Measurements from ENCODE around the gene ARHGAP4.

The ARHGAP4 gene

GRCh38 chrX:153924149-153924861 is 1.8 kb downstream of the ARHGAP4 start:
- no peak for DNase-seq

- DNase-seq: no peak
Measured at GRCh38 chrX:153922932-153923857, 2.9 kb downstream of the ARHGAP4 start.

- no peak for DNase-seq
Measured at GRCh38 chrX:153921511-153922446, 4.3 kb downstream of the ARHGAP4 start.

- no peak for DNase-seq
Measured at GRCh38 chrX:153921070-153921469, 5.0 kb downstream of the ARHGAP4 start.

GRCh38 chrX:153920546-153920945 is 5.5 kb downstream of the ARHGAP4 start:
- DNase-seq: no peak

GRCh38 chrX:153919281-153919680 is 6.8 kb downstream of the ARHGAP4 start:
- no peak for DNase-seq

GRCh38 chrX:153917869-153918268 is 8.2 kb downstream of the ARHGAP4 start:
- DNase-seq: no peak

GRCh38 chrX:153913701-153914100 is 12.4 kb downstream of the ARHGAP4 start:
- DNase-seq: no peak

- DNase-seq: no peak
Measured at GRCh38 chrX:153913211-153913610, 12.9 kb downstream of the ARHGAP4 start.

GRCh38 chrX:153911798-153912197 is 14.3 kb downstream of the ARHGAP4 start:
- no peak for DNase-seq

- DNase-seq: no peak
Measured at GRCh38 chrX:153910446-153910845, 15.6 kb downstream of the ARHGAP4 start.

GRCh38 chrX:153909980-153910360 is 16.1 kb downstream of the ARHGAP4 start:
- no peak for DNase-seq

- no peak for DNase-seq
Measured at GRCh38 chrX:153909024-153909979, 16.8 kb downstream of the ARHGAP4 start.

- DNase-seq: no peak
Measured at GRCh38 chrX:153908219-153908860, 17.7 kb downstream of the ARHGAP4 start.

GRCh38 chrX:153907456-153907855 is 18.6 kb downstream of the ARHGAP4 start:
- DNase-seq: no peak

- DNase-seq: no peak
Measured at GRCh38 chrX:153906126-153906917, 19.7 kb downstream of the ARHGAP4 start.

GRCh38 chrX:153905481-153906095 is 20.5 kb downstream of the ARHGAP4 start:
- DNase-seq: no peak

- no peak for DNase-seq
Measured at GRCh38 chrX:153903991-153904957, 21.8 kb downstream of the ARHGAP4 start, which contains the start of gene AVPR2. TSS of gene AVPR2 (plus strand) at chrX:153904673. CDS start at chrX:153905146, 473 bp downstream.
